ENCODE data around the gene RCCD1.

RCCD1 gene

GRCh38 chr15:90936823-90937222 is 17.9 kb upstream of the RCCD1 start:
- no peak overlapping the region for H3K4me3 ChIP-seq (ENCODE audit: low read depth, low read length)
- no peak for DNase-seq (ENCODE audit: low read depth)
- TF ChIP-seq CTCF (IDR thresholded peaks at IDR 0.05; ENCODE audit: low read depth, low read length, missing control alignments), result no peak
- in situ Hi-C loops (cut with HindIII; ENCODE audit: low sequenced_read_pairs), result no loop called here

DNA sequence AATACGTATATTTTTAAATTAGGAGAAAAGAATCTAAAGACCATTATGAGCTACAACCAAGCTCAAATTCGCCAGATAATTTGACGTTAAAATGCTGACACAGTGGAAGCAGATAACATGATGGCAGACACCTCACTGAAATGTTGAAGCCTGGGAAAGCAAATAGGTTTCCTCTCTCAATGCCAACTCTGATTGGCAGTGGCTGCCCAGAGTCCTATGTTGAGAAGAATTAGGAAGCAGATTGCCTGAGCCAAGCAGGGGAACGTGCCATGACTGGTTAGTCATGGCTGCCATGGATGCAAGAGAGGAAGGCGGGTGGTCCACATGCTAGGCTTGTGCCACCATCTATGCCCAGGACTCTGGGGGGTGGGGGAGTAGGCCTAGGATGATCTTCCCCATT is 16.4 kb upstream of the RCCD1 start:
- no peak for TF ChIP-seq CTCF (IDR thresholded peaks at IDR 0.05; ENCODE audit: low read depth, low read length, missing control alignments)
- no peak for DNase-seq (ENCODE audit: low read depth)
- no peak overlapping the region for H3K4me3 ChIP-seq (ENCODE audit: low read depth, low read length)
- in situ Hi-C loops (cut with HindIII; ENCODE audit: low sequenced_read_pairs), result no loop called here

GRCh38 chr15:90939756-90940155 is 14.9 kb upstream of the RCCD1 start:
- no peak for DNase-seq (ENCODE audit: low read depth)
- in situ Hi-C loops (cut with HindIII; ENCODE audit: low sequenced_read_pairs), result no loop called here
- TF ChIP-seq CTCF (IDR thresholded peaks at IDR 0.05; ENCODE audit: low read depth, low read length, missing control alignments), result no peak
- H3K4me3 ChIP-seq (ENCODE audit: low read depth, low read length), result no peak overlapping the region

DNA sequence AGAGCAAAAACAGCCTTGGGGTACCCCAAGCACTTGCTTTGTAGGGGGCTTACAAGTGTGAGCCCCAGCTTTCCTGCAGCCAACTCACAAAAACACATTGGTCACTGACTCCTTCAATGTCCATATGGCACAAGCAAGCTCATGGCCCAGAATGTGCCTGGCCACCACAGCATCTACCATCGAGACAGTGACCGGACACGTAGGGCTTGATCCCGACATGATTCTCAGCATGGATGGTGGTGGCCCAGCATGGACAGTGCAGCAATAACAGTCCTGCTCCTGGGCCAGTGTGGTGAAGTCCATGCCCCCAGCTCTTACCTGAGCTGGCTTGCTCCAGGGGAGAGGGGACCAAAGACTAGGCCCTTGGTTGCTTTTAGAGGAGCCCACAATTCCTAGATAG is 13.6 kb upstream of the RCCD1 start:
- in situ Hi-C loops (cut with HindIII; ENCODE audit: low sequenced_read_pairs), result no loop called here
- TF ChIP-seq CTCF (IDR thresholded peaks at IDR 0.05; ENCODE audit: low read depth, low read length, missing control alignments), result no peak

DNA sequence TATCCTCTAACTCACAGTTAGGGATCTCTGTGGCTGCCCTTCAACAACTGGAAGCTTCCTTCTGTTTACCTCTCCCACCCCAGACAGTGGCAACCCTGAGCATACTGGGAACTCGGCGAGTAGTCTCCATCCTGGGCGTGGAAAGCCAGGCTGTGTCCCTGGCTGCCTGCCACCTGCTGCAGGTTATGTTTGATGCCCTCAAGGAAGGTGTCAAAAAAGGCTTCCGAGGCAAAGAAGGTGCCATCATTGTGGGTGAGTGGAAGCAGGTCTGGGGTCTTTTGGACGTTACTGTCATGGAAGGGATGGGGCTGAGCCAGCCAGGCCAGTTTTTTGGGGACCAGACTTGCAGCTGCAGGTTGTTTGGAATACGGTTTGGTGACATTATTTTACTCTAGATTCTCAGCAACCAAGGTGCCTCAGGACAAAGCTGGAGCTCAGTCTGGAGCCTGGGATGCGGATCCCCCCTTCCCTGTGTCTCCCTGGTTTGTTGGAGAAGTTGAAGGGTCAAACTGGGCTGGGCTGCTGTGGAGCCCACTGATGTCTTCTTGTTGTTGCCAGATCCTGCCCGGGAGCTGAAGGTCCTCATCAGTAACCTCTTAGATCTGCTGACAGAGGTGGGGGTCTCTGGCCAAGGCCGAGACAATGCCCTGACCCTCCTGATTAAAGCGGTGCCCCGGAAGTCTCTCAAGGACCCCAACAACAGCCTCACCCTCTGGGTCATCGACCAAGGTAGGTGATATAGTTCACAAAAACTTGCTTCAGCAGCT is 12.1 kb upstream of the RCCD1 start:
- no peak for DNase-seq (ENCODE audit: low read depth)
- no peak overlapping the region for H3K4me3 ChIP-seq (ENCODE audit: low read depth, low read length)
- TF ChIP-seq CTCF (IDR thresholded peaks at IDR 0.05; ENCODE audit: low read depth, low read length, missing control alignments), result no peak
- in situ Hi-C loops (cut with HindIII; ENCODE audit: low sequenced_read_pairs), result no loop called here

More for the DNA sequence above, 13.6 kb upstream of the RCCD1 start:
- no peak for DNase-seq (ENCODE audit: low read depth)
- H3K4me3 ChIP-seq (ENCODE audit: low read depth, low read length), result no peak overlapping the region

DNA sequence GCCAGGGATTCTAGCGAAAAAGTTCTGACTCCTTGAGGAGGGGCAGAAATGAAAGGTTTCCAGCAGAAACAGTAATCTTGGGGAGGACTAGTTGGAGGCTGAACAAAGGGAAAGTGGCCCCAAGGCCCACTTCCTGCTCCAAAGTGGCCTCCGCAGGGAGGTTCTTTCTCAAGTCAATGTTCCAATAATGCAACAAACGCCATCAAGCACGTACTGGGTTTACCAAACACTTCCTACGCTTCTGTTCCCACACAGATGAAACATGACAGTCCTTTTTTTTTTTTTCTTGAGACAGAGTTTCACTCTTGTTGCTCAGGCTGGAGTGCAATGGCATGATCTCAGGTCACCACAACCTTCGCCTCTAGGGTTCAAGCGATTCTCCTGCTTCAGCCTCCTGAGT is 9.6 kb upstream of the RCCD1 start:
- no peak for DNase-seq (ENCODE audit: low read depth)
- no peak overlapping the region for H3K4me3 ChIP-seq (ENCODE audit: low read depth, low read length)
- TF ChIP-seq CTCF (IDR thresholded peaks at IDR 0.05; ENCODE audit: low read depth, low read length, missing control alignments), result no peak
- in situ Hi-C loops (cut with HindIII; ENCODE audit: low sequenced_read_pairs), result no loop called here

All from astrocyte of the cerebellum (primary cell).